Measurements from ENCODE around the gene CAMSAP1.

CAMSAP1 gene

DNA sequence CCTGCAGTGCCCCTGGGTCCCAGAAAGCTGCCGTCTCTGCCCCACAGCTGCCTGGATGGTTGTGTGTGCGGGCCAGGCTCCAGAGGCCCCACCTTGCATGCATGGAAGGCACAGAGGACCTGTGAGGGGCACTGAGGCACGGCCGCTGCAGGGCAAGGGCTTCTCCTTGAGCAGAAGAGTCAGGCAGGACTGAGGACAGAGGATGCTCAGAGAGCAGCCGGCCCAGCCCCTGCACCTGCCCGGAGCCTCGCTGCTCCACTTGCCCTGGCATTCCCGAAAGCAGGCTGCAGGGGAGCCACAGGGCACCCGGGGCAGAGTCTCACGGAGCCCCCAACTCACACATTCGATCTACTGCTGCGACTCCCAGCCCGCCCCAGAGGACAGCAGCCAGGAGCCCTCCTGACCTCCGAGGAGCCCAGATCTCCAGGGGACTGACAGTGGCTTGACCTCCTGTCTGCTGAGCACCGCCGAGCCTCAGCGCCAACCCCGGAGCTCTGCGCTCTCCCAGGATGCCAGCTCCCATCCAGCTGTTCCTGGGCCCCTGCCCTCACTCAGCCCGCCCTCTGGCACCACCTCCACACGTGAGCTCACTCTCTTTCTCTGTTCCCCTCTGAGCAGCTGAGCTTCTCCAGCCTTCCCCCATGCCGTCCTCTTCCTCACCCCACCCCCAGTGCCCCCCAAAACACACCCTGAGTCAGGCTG is 110.4 kb downstream of the CAMSAP1 start:
- no peak overlapping the region for H3K4me3 Mint-ChIP-seq
- H3K27ac Mint-ChIP-seq = no peak overlapping the region
- no peak for ATAC-seq (ENCODE audit: low read depth)
- DNase-seq (ENCODE audit: low spot score in 2 of 2) = no peak
- no peaks in the 10 kb centered on the region for H3K4me1 Mint-ChIP-seq
- no peaks in the 10 kb centered on the region for H3K36me3 Mint-ChIP-seq
- peaks cover 11% of the 10 kb centered on the region for H3K27me3 Mint-ChIP-seq
- H3K9me3 Mint-ChIP-seq = peaks cover 1% of the 10 kb centered on the region

- no peak overlapping the region for H3K27ac Mint-ChIP-seq
- no peak overlapping the region for H3K4me3 Mint-ChIP-seq
- H3K9me3 Mint-ChIP-seq = no peaks in the 10 kb centered on the region
- no peaks in the 10 kb centered on the region for H3K4me1 Mint-ChIP-seq
- no peaks in the 10 kb centered on the region for H3K36me3 Mint-ChIP-seq
- peaks cover 14% of the 10 kb centered on the region for H3K27me3 Mint-ChIP-seq
- DNase-seq (ENCODE audit: low spot score in 2 of 2) (no peak), ATAC-seq (ENCODE audit: low read depth) (no peak)
These were observed 112.0 kb downstream of the CAMSAP1 start for GRCh38 chr9:135795391-135795790.

DNA sequence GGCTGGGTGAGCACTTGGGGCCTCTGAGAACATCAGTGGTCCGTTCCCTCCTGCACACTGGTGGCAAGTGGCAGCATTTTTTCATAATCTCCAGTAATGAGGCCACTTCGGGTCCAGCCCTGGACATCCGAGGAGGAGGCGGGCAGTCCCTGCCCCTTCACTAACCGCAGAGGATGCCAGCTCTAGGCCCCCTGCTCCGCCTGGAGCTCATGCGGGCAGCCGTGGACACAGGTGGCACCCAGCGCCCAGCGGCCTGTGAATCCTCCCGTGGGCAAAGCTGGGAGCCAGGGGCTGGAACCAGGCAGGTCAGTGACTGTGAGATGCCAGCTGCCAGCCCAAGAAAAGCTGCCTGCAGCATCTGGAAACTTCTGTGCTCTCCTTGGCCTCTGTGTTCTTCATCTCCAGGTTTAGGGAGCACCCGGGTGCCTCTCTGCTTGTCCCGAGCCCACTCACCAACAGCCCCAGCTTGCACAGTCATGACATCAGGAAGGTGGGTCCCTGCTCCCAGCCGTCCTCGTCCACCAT is 112.9 kb downstream of the CAMSAP1 start:
- Mint-ChIP-seq H3K27ac (no peak overlapping the region), H3K4me1 (no peaks in the 10 kb centered on the region), H3K4me3 (no peak overlapping the region), H3K36me3 (no peaks in the 10 kb centered on the region), H3K9me3 (no peaks in the 10 kb centered on the region), H3K27me3 (peaks cover 14% of the 10 kb centered on the region)
- no peak for DNase-seq (ENCODE audit: low spot score in 2 of 2)
- no peak for ATAC-seq (ENCODE audit: low read depth)

DNA sequence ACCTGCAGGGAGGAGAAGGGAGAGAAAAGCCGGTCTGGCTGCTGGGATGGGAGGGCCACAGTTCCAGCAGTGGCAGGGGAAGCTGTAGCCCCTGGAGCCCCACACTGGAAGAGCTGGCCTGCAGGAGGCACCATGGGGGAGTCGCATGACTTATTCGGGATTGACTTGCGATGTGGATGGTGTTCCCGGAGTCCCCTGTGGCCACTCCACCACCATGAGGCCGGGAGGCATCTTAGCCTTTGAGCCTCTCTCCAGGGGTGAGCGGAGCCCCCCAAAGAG is 113.3 kb downstream of the CAMSAP1 start:
- ATAC-seq (ENCODE audit: low read depth) (no peak), DNase-seq (ENCODE audit: low spot score in 2 of 2) (no peak)
- H3K36me3 Mint-ChIP-seq = no peaks in the 10 kb centered on the region
- H3K4me1 Mint-ChIP-seq = no peaks in the 10 kb centered on the region
- H3K27me3 Mint-ChIP-seq = peaks cover 14% of the 10 kb centered on the region
- no peak overlapping the region for H3K4me3 Mint-ChIP-seq
- H3K9me3 Mint-ChIP-seq = no peaks in the 10 kb centered on the region
- H3K27ac Mint-ChIP-seq = no peak overlapping the region

GRCh38 chr9:135793221-135794056 is 113.9 kb downstream of the CAMSAP1 start:
- no peak for ATAC-seq (ENCODE audit: low read depth)
- H3K36me3 Mint-ChIP-seq = no peaks in the 10 kb centered on the region

DNA sequence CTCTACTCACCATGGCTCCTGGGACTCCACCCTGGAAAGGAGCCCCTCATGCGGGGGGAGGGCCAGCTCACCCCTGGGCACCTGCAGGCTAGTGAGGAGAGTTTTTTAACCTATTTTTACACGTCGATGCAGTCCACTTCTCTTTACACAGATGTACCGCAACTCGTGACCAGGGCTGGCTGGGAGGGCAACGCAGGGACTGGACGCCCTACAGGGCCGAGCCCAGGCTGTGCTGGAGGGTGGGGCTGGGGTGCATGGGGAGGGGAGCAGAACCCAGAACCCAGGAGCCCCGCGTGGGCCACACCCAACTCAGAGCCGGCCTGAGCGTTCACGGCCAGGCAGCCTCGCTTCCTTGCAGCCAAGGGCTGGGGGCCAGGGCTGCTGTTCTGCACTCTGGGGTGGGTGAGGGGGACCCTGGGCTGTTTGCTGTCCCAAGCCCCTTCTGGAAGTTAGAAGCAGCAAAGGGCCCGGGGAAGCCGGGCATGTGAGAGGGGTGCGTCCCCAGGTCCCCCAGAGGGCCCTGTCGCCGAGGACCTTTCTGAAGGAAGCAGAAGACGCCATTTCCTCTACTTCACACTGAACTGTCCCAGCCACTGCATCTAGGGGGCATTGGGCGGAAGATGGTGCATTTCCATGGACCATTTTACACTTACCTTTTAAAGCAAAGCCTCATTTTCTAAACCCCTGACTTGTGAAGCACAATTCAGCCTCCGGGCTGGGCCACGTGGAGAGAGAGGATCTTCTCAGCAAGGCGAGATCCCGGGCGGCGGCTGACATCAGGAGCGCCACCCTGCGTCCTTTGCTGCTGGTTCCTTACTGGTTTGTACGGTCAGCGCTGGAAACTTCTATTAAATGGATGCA is 114.8 kb downstream of the CAMSAP1 start:
- H3K27me3 Mint-ChIP-seq = peaks cover 10% of the 10 kb centered on the region
- H3K36me3 Mint-ChIP-seq = no peaks in the 10 kb centered on the region
- no peak overlapping the region for H3K4me3 Mint-ChIP-seq
- ATAC-seq (ENCODE audit: low read depth) (no peak), DNase-seq (ENCODE audit: low spot score in 2 of 2) (no peak)
- H3K4me1 Mint-ChIP-seq = no peaks in the 10 kb centered on the region
- H3K9me3 Mint-ChIP-seq = no peaks in the 10 kb centered on the region
- H3K27ac Mint-ChIP-seq = no peak overlapping the region

More at GRCh38 chr9:135793221-135794056, 113.9 kb downstream of the CAMSAP1 start:
- H3K27ac Mint-ChIP-seq = no peak overlapping the region
- no peaks in the 10 kb centered on the region for H3K9me3 Mint-ChIP-seq
- no peak for DNase-seq (ENCODE audit: low spot score in 2 of 2)
- no peak overlapping the region for H3K4me3 Mint-ChIP-seq
- H3K27me3 Mint-ChIP-seq = peaks cover 12% of the 10 kb centered on the region
- no peaks in the 10 kb centered on the region for H3K4me1 Mint-ChIP-seq

- ATAC-seq (ENCODE audit: low read depth) (no peak), DNase-seq (ENCODE audit: low spot score in 2 of 2) (no peak)
- H3K4me3 Mint-ChIP-seq = no peak overlapping the region
- no peaks in the 10 kb centered on the region for H3K36me3 Mint-ChIP-seq
- H3K27ac Mint-ChIP-seq = no peak overlapping the region
- H3K4me1 Mint-ChIP-seq = no peaks in the 10 kb centered on the region
- peaks cover 5% of the 10 kb centered on the region for H3K27me3 Mint-ChIP-seq
- H3K9me3 Mint-ChIP-seq = no peaks in the 10 kb centered on the region
These were observed 115.7 kb downstream of the CAMSAP1 start for GRCh38 chr9:135791431-135792267.

DNA sequence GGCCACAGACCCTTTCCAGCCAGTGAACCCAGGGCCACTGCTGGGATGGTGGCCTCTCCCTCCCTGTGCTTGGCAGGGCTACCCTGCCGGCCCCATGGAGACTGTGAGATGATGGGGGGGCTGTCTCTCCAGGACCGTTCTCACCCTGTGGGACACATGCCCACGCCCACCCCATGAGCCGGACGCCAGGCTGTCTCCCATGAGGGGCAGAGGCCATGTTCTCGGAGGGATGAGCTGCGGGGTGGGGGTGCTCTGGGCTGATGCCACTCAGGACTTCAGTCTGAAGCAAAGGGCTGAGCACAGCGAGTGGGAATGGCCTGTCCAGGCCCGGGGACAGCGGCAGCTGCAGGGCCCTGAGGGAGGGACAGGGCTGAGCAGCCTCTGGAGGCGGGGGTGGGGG is 116.5 kb downstream of the CAMSAP1 start:
- Mint-ChIP-seq H3K4me3 (no peak overlapping the region), H3K27ac (no peak overlapping the region), H3K9me3 (no peaks in the 10 kb centered on the region), H3K27me3 (peaks cover 5% of the 10 kb centered on the region), H3K4me1 (no peaks in the 10 kb centered on the region), H3K36me3 (no peaks in the 10 kb centered on the region)
- DNase-seq (ENCODE audit: low spot score in 2 of 2) = no peak
- no peak for ATAC-seq (ENCODE audit: low read depth)

- ATAC-seq (ENCODE audit: low read depth) = no peak
- H3K27me3 Mint-ChIP-seq = peaks cover 5% of the 10 kb centered on the region
- no peak overlapping the region for H3K4me3 Mint-ChIP-seq
- no peaks in the 10 kb centered on the region for H3K4me1 Mint-ChIP-seq
- no peak for DNase-seq (ENCODE audit: low spot score in 2 of 2)
- no peak overlapping the region for H3K27ac Mint-ChIP-seq
- no peaks in the 10 kb centered on the region for H3K36me3 Mint-ChIP-seq
- no peaks in the 10 kb centered on the region for H3K9me3 Mint-ChIP-seq
These were observed 117.0 kb downstream of the CAMSAP1 start for GRCh38 chr9:135790356-135790755.

DNA sequence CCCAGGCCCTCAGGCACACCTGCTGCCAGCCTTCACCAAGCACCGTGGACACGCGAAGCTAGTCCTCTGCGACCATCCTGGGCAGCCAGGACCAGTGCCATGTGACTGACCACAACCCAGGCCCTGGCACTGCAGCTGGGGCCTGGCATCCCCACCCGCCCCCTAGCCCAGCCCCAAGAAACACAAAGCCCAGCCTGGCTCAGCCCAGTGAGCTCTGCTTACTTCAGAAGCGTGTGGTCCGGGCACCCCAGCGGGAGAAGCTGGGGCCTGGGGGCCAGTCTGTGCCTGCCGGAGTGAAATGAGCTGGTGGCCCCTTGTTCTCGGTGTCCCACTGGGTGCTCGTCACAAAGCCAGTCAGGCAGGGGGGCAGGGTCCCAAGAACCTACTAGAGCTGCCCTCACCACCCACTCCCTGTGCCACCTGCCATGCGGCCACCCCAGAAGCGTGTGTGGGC is 117.5 kb downstream of the CAMSAP1 start:
- no peaks in the 10 kb centered on the region for H3K4me1 Mint-ChIP-seq

DNA sequence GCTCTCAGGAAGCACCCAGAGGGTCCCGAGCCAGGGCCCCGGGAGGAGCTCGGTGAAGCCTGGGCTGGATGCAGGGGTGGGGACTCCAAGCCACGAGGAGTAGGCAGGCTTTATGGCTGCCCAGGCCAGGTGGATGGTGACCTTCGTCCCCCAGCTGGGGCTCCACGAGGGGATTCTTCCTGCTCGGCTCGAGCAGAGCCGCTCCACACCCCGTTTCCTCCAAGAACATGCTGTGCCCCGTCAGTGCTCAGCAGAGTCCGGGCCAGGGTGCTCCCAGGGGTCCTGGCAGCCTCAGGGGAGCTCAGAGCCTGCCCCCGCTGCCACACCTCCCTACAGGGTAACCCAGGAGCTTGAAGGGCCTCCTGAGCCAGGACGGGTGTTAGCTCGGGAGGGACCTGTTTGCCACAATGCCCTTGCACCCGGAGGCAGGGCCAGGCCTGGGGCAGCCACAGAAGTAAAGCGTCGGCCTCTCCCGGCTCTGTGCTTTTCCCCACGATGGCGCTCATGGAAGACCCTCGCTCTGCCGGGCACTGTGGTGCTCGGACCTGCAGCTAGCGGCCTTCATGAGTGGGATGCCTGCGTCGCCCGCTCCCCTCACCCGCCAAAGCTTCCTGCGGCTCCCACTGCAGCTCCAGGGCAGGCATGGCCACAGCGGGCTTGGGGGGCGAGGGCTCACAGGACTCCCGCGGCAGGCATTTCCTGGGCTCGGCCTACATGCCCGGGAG is 118.6 kb downstream of the CAMSAP1 start:
- Mint-ChIP-seq H3K27ac (no peak overlapping the region), H3K4me3 (no peak overlapping the region), H3K4me1 (no peaks in the 10 kb centered on the region), H3K27me3 (peaks cover 5% of the 10 kb centered on the region), H3K36me3 (no peaks in the 10 kb centered on the region), H3K9me3 (no peaks in the 10 kb centered on the region)
- DNase-seq (ENCODE audit: low spot score in 2 of 2) (no peak), ATAC-seq (ENCODE audit: low read depth) (no peak)

More for the DNA sequence above, 117.5 kb downstream of the CAMSAP1 start:
- ATAC-seq (ENCODE audit: low read depth) (no peak), DNase-seq (ENCODE audit: low spot score in 2 of 2) (no peak)
- no peaks in the 10 kb centered on the region for H3K36me3 Mint-ChIP-seq
- H3K4me3 Mint-ChIP-seq = no peak overlapping the region
- H3K27me3 Mint-ChIP-seq = peaks cover 5% of the 10 kb centered on the region
- no peaks in the 10 kb centered on the region for H3K9me3 Mint-ChIP-seq
- no peak overlapping the region for H3K27ac Mint-ChIP-seq

DNA sequence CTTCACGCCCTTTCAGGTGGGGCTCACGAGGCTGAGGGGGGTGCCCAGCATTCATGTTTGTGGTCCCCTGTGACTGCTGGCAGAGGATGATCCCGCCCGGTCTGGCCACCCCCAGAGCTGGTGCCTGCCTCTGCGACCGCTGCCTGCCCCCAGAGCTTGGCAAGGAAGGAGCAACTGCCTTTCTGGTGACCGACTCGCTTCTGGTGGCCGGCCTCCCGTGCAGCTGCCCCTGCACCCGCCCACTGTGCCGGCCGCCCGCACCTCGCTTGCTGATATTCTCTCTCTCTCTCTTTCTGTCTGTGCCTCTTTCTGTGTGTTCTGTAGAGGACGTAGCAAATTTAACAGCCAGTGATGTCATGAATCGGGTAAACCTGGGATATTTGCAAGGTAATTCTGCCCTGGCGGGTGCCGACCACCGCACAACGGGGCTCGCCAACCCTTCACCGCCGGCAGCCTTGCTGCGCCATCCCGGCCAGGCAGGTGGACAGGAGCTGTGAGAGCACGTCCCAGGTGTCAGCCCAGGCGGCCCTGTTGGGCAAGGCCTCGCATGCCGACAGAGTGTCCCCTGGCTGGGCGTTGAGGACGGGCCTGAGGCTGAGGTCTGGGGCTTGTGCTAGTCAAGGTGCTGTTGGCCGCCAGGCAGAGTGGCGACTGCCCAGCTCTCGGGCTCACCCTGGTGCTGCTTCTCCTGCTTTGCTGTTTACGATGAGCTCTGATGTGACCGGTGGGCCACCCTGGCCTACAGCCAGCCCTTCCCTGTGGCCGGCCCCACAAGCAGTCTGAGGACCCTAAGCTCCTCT is 119.4 kb downstream of the CAMSAP1 start:
- DNase-seq (ENCODE audit: low spot score in 2 of 2) = no peak
- no peaks in the 10 kb centered on the region for H3K36me3 Mint-ChIP-seq
- peaks cover 5% of the 10 kb centered on the region for H3K27me3 Mint-ChIP-seq
- H3K9me3 Mint-ChIP-seq = no peaks in the 10 kb centered on the region
- H3K4me1 Mint-ChIP-seq = no peaks in the 10 kb centered on the region
- H3K27ac Mint-ChIP-seq = no peak overlapping the region
- H3K4me3 Mint-ChIP-seq = no peak overlapping the region
- ATAC-seq (ENCODE audit: low read depth) = no peak
